Measurements from ENCODE around the gene KCNQ1OT1.

Gene KCNQ1OT1

GRCh38 chr11:2612884-2613571 lies 86.8 kb downstream of the KCNQ1OT1 start:
- no peak overlapping the region for H3K4me3 ChIP-seq (ENCODE audit: low read depth, low read length)

DNA sequence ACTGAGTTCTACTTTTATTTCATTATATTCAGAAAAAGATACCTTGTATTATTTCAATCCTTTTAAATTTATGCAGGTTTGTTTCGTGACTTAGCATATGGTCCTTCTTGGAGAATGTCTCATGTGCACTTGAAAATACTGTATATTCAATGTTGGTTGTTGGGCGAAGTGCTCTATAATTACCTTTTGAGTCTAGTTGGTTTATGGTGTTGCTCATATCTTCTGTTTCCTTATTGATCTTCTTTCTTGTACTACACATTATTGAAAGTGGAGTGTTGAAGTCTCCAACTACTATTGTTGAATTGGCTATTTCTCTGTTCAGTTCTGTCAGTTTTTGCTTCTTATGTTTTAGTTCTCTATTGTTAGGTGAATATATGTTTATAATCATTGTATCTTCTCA lies 90.4 kb downstream of the KCNQ1OT1 start:
- H3K4me3 ChIP-seq (ENCODE audit: low read depth, low read length), result no peak overlapping the region

DNA sequence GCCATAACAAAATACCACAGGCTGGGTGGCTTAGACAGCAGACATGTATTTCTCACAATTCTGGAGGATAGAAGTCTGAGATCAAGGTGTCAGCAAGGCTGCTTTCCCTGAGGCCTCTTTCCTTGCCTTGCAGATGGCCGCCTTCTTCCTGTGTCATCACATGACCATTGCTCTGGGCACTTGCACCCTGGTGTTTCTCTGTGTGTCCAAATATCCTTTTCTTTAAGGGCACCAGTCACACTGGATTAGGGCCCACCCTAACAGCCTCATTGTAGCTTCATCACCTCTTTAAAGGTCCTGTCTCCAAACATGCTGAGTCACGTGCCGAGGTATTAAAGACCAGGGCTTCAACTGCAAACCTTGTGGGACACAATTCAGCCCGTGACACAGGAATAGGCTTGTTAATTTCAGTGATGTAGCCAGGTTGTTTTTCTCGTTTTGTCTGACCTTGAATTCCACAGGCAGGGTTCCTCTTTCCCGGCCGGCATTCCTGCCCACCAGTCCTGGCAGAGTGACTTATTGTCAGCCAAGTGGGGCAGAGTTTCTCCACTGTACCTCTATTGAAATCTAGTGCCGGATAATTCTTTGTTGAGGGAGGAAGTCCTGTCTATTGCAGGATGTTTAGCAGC lies 100.1 kb downstream of the KCNQ1OT1 start:
- no peak overlapping the region for H3K4me3 ChIP-seq (ENCODE audit: low read depth, low read length)

GRCh38 chr11:2595204-2595603 lies 104.6 kb downstream of the KCNQ1OT1 start:
- H3K4me3 ChIP-seq (ENCODE audit: low read depth, low read length), result no peak overlapping the region

- H3K4me3 ChIP-seq (ENCODE audit: low read depth, low read length), result no peak overlapping the region
Measured at GRCh38 chr11:2594267-2594666, 105.5 kb downstream of the KCNQ1OT1 start.

GRCh38 chr11:2593393-2593950 lies 106.3 kb downstream of the KCNQ1OT1 start:
- H3K4me3 ChIP-seq (ENCODE audit: low read depth, low read length), result no peak overlapping the region

DNA sequence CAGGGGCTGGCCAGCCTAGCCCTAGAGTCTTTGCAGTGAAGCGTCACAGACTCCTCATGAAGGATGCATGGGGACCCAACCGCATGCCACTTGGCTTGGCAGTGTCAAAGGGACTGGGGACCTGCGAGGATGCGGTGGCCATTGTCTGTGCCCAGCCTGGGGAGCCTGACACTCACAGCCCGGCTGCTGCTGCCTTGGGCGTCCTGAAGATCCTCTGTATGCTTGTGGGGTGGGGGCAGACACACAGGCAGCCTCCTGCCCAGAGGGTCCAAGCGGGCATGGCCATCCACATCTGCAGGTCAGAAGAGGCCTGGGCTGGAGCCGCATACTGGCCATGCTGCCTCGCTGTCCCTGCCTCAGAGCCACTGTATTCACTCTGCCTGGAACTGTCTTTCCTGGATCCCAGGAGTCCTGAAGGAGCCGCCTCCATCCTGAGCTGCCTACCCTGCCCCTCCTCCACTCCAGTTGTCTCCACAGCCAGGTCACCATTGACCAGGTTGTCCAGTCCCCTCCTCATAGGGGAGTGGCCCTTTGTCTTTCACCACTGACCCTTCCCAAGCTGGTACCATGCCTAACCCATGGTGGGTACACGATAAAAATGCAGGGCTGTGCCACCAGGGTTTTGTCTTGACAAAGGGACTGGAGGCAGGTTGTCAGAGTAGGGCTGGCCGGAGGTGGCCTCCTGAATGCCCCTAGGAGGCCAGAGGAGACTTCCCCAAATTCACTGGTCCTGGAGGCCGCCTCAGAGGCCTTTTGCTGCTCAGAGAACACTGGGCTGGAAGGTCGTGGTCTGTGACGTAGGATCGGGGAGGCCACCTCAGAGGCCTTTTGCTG lies 107.0 kb downstream of the KCNQ1OT1 start:
- no peak overlapping the region for H3K4me3 ChIP-seq (ENCODE audit: low read depth, low read length)

DNA sequence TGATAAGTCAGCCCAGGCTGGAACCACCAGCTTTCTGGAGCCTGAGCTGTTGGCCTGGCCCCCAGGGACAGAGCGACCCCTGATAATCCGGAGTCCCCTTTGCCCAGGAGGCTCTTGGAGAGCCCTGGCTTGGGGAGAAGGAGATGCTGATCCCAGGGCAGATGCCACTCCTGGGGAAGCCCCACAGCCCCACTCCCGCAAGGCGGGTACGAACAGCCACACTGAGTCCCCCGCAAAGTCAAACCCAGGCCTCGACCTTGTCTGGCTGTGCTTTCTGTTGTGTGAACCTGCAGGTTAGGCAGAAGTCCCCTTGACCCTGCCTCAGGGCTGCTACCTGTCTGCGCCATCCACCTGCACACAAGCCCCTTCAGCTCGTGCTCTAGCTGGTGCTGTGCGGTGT lies 108.0 kb downstream of the KCNQ1OT1 start:
- H3K4me3 ChIP-seq (ENCODE audit: low read depth, low read length), result no peak overlapping the region

GRCh38 chr11:2590965-2591754 lies 108.6 kb downstream of the KCNQ1OT1 start:
- no peak overlapping the region for H3K4me3 ChIP-seq (ENCODE audit: low read depth, low read length)

DNA sequence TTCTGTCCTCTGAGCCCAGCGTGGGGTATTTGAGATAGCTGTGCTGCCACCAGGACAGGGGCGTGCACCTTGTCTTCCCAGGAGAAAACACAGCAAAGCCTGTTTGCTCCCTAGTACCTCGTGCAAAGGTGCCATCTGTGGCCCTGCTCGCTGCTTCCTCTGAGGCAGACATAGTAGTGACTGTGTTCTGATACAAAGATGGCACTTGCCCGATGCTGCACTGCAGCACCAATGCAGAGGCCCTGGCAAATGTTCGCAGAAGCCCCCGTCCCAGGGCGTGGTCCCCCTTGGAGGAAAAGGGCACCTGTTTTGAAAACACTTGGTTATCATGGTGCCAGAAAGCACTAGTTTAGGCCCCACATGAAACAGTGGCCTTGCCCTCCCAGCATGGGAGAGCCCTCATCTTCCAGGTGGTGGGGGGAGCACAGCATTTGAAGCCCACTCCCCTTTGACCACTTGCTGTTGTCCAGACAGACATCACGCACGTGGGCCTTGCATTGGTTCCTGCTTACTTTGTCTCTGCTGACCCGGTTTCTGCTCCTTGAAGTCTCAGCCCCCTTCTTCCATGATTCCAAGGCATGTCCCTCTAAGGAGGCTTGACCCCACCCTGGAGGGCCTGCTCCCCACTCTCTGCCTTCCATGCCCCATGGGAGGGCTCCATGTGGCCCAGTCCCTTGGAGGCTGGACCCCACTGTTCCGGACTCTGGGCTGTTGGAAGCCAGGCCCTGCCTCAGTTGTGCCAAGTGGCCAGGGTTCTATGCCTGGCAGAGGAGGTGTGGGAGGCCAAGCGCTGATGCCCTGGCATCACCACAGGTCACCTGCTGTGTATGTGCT lies 109.4 kb downstream of the KCNQ1OT1 start:
- no peak overlapping the region for H3K4me3 ChIP-seq (ENCODE audit: low read depth, low read length)

- H3K4me3 ChIP-seq (ENCODE audit: low read depth, low read length), result no peak overlapping the region
Measured at GRCh38 chr11:2589538-2589934, 110.3 kb downstream of the KCNQ1OT1 start.

- H3K4me3 ChIP-seq (ENCODE audit: low read depth, low read length), result no peak overlapping the region
Measured at GRCh38 chr11:2588809-2589537, 110.8 kb downstream of the KCNQ1OT1 start.

GRCh38 chr11:2587976-2588748 lies 111.6 kb downstream of the KCNQ1OT1 start:
- no peak overlapping the region for H3K4me3 ChIP-seq (ENCODE audit: low read depth, low read length)

- no peak overlapping the region for H3K4me3 ChIP-seq (ENCODE audit: low read depth, low read length)
Measured at GRCh38 chr11:2587132-2587930, 112.5 kb downstream of the KCNQ1OT1 start.

DNA sequence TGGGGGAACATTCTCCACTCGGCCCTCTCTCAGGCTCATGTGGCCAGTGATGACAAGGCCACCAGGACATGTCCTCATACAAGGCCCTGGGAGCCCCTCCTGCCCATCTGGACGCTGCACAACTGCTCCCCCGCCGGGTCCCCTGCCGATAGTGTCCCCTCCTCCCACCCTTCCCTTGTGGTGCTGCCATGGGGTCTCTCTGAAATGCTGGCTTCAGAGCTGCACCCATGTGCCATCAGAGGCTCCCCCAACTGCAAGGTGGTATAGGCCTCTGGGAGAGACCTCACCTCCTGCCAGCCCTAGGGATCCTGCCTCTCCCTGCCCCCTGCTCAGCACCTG lies 113.0 kb downstream of the KCNQ1OT1 start:
- H3K4me3 ChIP-seq (ENCODE audit: low read depth, low read length), result no peak overlapping the region

DNA sequence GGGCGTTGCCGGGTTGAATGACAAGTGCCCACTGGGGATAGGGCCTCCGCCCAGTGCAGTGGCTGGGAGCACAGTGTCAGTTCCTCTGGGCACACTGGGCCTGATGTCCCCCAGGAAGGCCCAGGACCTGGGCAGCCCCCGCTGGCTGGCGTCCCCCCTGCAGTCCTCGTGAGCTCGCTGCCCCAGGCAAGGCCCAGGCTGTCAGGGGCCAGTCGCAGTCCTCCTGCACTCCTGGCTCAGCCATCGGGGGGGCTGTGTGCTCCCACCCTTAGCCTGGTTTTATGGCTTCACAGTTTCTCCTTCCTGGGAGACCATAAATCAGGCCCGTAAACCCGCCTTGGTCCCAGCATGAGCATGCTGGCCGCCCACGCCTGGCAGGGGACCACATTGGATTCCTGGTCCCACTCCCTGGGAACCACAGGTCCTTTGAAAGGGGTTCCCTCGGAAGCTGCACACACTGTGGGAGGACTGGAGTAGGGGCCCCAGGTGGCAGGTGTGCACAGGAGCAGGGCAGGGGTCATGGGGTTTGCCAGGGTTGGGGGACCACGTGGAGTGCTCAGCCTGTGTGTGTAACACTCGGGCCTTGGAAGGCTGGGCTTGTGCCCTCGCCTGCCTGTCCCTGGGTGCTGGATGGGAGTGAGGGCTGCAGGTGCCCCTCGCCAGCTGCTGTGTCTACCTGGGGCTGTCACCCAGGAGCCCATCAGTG lies 113.6 kb downstream of the KCNQ1OT1 start:
- no peak overlapping the region for H3K4me3 ChIP-seq (ENCODE audit: low read depth, low read length)

GRCh38 chr11:2585566-2586086 lies 114.2 kb downstream of the KCNQ1OT1 start:
- H3K4me3 ChIP-seq (ENCODE audit: low read depth, low read length), result no peak overlapping the region
